Measurements from ENCODE around the gene ATP1A1.

The ATP1A1 gene

GRCh38 chr1:116446686-116447085 lies 73.6 kb downstream of the ATP1A1 start:
- no peak for DNase-seq

DNA sequence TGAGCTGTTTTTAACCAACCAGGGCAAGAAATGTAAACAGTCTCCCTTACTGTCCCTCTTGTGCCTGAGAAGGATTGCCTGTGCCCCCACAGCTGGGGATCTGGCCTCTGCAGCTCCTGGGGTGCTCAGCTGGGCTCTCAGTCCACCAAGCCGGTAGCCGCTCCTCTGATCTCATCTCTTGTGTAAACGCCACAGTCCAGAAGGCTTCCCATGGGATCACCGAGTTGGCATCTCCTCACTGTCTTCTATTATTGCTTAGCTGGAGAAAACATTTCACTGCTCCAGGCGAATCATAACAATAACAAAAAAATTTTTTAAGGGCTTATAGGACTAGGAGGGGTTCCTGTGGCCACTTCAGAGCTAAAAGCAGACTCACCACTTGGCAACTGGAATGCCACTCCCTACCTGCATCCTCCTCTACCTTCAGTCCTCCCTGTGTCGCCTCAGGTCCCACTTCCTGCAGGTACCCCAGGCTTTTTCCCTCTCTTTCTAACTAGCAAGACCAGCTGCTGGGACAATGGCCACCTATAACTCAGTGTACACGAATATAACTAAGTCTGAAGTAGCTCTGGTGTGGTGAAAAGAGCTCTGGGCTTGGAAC lies 75.8 kb downstream of the ATP1A1 start:
- DNase-seq = no peak

DNA sequence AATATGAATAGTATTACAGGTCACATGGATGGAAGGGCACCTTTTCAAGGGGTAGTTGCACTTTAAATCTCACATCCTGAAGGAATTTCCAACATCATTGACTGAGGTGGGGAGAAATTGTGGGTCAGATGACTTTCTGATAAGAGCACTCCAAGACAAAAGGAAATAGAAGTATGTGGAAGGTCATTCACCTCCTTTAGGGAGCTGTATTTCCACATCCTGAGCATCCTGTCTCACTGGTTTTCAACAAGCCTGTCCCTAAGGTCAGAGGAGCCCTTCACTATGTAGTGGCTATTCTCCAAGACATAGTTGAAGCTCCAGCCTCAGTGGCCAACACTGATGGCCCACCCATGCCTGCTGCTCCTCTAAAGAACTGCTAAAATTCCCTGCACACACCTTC lies 76.5 kb downstream of the ATP1A1 start:
- DNase-seq = no peak

DNA sequence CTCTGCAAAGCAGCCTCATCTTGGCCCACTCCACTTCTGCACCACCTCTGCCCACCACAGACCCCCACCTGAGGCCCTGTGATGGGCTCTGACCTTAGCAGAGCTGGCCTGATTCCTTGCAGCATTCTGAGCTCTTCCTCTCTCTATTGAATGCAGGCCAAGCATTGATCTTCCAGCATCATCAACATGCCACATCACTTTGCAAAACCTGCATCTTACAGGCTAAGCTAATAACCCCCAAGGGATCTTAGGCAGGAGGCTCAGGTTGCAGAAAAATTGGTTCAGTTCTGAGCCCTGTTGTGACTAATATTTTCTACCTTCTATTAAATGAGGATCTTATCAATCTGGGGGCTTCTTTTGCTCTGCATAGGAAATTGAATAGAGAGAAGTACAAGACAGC lies 78.7 kb downstream of the ATP1A1 start:
- DNase-seq = no peak

GRCh38 chr1:116453481-116453880 lies 80.4 kb downstream of the ATP1A1 start:
- DNase-seq = no peak

- no peak for DNase-seq
Observed at GRCh38 chr1:116453906-116454305, 80.9 kb downstream of the ATP1A1 start.

All from CD4-positive, alpha-beta T cell treated with Interleukin-12 subunit alpha and Interleukin-12 subunit beta, for 1 hour (primary cell).